HG03280 (cell line): ENCODE measurements around the gene ADORA2B.
"Not testable (repeated sequence)": the region's sequence is repeated elsewhere in the genome, so short reads cannot be mapped to it uniquely, and the experiment has no call there.

Experiments
- ATAC-seq: cut with Tn5 transposase; IDR thresholded peaks from one replicate; pipeline ENCODE4 v1.9.1; 2021; ENCODE audit warnings: mild to moderate bottlenecking, moderate library complexity; ENCODE audit not compliant: unreplicated experiment

ADORA2B gene

DNA sequence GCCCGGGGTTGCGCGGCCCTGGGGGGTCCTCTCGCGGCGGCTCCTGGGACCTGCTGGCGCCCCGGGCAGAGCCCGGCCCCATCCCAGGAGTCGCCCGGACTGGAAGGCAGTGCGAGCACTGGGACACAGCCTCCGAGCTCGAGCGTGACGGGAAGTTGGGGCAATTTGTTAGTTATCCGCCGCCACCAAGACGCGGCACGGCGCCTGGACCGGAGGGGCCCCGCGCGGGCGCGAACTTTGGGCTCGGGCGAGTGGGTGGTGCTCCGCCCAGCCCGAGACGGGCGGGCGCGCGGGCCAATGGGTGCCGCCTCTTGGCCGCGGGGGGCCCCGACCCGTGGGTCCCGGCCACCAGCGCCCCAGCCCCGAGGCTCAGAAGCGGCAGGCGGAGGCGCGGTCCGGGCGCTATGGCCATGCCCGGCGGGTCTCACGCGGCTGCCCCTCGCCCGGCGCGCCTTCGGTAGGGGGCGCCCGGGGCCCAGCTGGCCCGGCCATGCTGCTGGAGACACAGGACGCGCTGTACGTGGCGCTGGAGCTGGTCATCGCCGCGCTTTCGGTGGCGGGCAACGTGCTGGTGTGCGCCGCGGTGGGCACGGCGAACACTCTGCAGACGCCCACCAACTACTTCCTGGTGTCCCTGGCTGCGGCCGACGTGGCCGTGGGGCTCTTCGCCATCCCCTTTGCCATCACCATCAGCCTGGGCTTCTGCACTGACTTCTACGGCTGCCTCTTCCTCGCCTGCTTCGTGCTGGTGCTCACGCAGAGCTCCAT, at the start of gene ADORA2B:
TSS of gene ADORA2B (plus strand) at position 372 of the 768 bp plus-strand sequence. CDS start at position 491, 119 bp downstream.
- ATAC-seq: no peak

DNA sequence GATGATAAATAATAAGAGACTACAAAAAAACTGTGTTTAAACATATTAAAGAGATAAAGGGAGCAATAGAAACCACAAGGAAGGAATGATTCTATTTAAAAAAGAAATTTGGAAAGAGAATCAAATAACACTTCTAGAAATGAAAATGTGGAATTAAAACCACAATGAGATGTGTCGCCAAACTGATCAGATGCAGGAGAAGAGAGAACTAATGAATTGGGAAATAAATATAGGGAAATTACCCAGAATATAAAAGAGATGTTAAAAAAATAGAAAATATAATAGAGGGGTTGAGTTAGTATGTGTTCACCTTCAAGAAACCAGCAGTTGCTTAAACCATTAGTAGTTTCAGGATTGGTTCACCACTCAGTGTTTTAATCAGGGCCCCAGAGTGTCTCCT, 48.7 kb upstream of the ADORA2B start:
- no peak for ATAC-seq

DNA sequence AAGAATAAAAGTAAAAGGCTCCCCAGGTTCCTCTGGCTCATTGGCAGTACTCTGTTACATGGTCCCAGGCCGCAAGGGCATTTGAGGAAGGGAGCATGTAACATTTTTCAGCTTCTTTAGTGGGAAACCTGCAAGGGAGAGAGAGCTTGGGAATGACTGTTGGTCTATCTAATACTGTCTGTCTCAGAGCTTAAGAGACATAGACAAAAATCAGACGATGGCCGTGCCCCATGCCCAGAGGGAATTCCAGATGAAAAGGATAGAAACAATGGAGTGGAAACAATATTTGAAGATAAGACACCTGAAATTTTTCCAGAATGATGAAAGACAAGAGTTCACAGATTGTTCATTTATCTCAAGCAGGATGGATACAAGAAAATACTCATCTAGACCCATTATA, 48.1 kb upstream of the ADORA2B start:
- no peak for ATAC-seq

- ATAC-seq: not testable (repeated sequence)
Measured at GRCh38 chr17:15899596-15899995, 45.3 kb upstream of the ADORA2B start.

DNA sequence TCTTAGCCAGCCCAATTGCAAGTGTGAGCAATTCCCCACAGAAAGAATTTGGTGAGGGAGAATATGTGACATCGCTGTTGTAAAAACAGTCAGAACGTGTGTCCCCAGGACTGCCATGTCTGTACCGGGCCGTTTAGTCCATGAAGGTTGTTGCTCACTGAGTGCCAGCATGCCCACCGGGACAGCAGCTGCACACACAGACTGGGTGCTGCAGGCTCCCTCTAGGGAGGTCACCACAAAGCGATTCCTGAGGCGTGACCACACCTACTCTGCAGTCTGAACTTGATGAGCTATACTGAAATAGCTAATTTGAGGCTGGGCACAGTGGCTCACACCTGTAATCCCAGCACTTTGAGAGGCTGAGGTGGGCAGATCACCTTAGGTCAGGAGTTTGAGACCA, 44.1 kb upstream of the ADORA2B start:
- no peak for ATAC-seq

GRCh38 chr17:15905236-15905635, 39.7 kb upstream of the ADORA2B start:
- ATAC-seq: not testable (repeated sequence)

- no peak for ATAC-seq
Measured at GRCh38 chr17:15907290-15907689, 37.6 kb upstream of the ADORA2B start.

DNA sequence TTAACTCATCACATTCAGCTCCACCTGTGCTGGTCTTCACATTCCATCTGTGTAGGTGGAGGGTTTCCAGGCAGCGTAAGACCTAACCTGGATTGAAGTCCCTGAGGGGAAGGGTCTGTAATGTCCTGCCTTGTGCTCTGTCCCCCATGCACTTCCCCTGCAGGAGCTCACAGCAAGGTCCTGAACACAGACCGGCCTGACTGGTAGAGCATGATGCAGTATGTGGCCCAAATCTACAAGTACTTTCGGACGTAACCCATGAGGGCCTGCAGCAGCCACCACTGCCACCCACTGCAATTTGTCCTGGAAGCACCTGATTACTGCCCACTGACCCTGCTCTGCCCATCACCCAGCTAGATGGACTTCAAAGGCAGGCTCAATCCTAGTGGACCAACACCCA, 36.6 kb upstream of the ADORA2B start:
- no peak for ATAC-seq

GRCh38 chr17:15909481-15909991, 35.4 kb upstream of the ADORA2B start:
- ATAC-seq: no peak

- no peak for ATAC-seq
Measured at GRCh38 chr17:15910791-15911190, 34.1 kb upstream of the ADORA2B start.

DNA sequence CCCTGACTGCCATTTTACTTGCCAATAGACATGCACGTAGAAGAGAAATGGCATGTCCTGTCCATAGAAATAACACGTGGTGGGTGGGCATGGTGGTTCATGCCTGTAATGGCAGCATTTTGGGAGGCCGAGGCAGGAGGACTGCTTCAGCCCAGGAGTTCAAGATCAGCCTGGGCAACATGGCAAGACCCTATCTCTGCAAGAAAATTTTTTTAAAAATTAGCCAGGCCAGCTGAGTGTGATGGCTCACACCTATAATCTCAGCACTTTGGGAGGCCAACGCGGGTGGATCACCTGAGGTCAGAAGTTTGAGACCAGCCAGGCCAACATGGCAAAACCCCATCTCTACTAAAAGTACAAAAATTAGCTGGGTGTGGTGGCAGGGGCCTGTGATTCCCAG, 33.2 kb upstream of the ADORA2B start:
- not testable (repeated sequence) for ATAC-seq

- no peak for ATAC-seq
Measured at GRCh38 chr17:15912416-15912955, 32.4 kb upstream of the ADORA2B start.

DNA sequence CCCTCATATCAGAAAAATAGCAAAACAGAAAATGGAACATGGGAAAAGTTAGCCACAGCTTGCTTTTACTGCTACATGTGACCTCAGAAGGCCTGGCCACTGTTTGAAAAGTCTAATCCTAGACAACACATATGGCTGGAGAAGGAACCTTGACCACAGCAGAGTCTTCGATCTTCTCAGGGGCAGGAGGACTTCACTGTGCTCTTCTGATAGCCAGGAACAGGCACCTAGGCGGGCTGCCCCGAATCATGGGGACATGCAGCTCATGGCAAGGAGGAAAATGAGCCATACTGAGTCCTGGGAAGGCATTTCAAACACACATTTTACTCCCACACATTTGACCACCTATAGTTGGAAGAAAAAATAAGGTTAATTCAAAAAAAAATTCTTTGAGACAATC, 31.1 kb upstream of the ADORA2B start:
- no peak for ATAC-seq

DNA sequence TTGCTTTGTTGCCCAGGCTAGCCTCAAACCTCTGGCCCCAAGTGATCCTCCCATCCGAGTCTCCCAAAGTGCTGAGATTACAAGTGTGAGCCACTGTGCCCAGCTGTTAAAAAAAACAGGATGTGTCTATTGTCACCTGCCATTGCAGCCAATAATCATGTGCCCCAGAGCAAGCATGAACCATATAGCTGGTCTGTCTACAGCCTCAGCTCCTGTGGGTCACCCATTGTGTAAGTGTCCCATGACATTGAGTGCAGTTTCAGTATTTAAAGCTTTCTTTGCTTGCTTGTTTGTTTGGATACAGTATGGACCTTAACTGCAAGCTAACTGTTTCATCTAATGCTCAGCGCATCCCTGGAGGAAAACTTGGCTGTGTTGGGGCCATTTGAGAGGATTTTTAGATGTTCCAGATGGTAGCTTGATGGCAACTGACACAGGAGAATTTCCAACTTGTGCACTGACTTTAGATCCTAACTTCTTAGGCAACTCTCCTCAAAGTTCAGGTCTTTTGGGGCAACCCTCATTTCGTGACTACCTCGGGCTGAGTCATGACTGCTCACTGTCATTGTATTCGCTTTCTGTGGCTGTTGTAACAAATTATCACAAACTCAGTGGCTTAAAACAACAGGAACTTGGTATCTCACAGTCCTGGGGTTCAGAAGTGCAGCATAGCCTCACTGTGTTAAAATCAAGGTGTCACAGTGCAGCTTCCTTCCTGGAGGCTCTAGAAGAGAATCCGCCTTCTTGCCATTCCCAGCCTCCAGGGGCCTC, 30.3 kb upstream of the ADORA2B start:
- ATAC-seq: no peak

GRCh38 chr17:15915961-15916360, 29.0 kb upstream of the ADORA2B start:
- ATAC-seq: no peak

GRCh38 chr17:15917021-15917437, 27.9 kb upstream of the ADORA2B start:
- no peak for ATAC-seq

- no peak for ATAC-seq
Measured at GRCh38 chr17:15917438-15918027, 27.4 kb upstream of the ADORA2B start.

- no peak for ATAC-seq
Measured at GRCh38 chr17:15918261-15918660, 26.7 kb upstream of the ADORA2B start.

GRCh38 chr17:15918661-15919259, 26.2 kb upstream of the ADORA2B start:
- ATAC-seq: no peak

- no peak for ATAC-seq
Measured at GRCh38 chr17:15919466-15919865, 25.5 kb upstream of the ADORA2B start.

GRCh38 chr17:15920758-15921239, 24.1 kb upstream of the ADORA2B start:
- no peak for ATAC-seq
